GM18909 (cell line): ENCODE data around the gene EBLN2.
"Not testable (repeated sequence)": the region's sequence is repeated elsewhere in the genome, so short reads cannot be mapped to it uniquely, and the experiment has no call there.

Experiments used
- ATAC-seq: cut with Tn5 transposase; IDR thresholded peaks from one replicate; pipeline ENCODE4 v1.9.1; 2021; ENCODE audit warnings: mild to moderate bottlenecking; ENCODE audit not compliant: unreplicated experiment, poor library complexity

The EBLN2 gene

DNA sequence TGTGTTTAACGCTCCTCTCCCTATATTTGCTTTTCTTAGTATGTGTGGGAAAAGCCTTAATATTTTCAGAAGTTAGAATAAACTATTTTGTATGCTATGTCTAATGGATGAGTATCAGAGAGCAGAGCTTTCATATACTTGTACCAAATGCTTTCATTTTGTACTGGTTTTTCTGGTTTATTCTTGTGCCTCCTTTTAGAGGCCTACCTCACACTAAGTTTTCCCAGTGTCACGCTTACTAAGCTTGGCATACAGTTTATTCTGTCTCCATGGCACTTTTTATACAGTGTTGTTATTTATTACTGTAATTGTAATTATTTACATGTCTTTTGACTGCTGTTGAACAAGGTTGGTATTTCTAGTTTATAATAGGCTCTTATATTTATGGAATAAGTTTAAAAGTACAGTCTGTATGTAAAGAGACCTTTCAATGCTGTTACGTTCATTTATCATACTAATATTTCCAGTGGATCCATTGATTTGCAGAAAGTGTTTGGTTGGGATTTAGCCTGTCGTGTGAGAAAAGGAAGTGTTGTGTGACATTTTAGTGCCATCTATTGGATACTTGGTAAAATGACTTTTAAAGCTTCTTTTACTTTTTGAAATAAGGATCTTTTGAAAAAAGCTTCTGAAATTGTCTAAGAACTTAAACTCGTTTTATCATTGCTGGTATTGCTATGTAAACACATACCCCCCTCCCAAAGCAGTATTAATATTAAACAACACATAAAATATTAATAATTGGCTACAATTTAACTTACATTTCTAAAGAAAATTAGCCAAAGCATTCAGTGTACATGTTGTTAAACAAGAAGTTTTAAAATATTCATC lies 5.2 kb upstream of the EBLN2 start:
- no peak for ATAC-seq

DNA sequence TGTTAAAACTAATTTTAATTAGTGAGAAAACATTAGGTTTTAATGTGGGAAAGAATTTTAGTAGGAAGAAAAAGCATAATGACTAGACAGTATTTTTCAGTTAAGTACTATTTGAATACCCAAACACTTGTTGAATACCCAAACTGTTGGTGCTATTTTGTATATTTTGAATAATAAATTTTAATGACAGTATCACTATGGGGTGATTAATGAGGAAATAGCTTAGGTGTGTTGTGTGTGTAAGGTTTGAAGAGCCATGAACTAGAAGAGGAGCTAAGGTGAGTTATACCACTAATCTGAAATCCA lies 4.7 kb upstream of the EBLN2 start:
- no peak for ATAC-seq

DNA sequence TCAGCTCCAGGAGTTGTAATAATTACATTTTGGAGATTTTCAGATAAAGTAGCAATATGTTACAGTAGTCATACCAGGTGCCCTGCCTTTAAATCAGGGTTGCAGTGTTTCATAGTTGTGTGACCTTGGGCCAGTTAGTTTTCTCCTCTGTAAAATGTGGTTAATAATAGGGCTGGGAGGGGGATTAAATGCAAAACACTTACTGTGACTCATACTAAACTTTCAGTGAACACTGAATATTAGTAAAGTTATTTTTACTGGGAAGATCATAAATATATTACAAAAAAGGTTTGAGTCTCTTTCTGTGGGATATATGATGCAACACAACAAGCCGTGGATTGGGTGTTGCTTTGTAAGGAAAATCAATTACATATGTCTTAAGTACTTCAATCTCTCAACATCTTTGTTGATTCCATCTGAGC lies 1.1 kb upstream of the EBLN2 start:
- ATAC-seq, result no peak

DNA sequence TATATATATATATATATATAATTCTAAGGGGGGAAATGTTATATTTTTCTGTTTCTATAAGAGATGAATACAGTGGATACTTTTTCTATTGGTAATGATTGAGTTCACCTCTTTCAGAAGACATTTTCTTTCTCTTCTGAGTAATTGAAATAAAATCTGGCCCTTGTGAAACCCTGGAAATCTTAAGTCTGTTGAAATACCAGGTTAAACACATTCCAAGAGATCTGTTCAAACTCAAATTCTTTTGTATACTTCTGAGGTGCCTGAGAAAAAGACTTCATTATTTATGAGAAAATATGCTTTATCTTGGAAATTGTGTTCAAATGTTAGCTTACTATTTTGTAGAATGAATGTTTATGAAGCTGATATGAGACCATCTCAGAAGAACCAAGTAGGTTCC lies 4.8 kb downstream of the EBLN2 start:
- not testable (repeated sequence) for ATAC-seq

DNA sequence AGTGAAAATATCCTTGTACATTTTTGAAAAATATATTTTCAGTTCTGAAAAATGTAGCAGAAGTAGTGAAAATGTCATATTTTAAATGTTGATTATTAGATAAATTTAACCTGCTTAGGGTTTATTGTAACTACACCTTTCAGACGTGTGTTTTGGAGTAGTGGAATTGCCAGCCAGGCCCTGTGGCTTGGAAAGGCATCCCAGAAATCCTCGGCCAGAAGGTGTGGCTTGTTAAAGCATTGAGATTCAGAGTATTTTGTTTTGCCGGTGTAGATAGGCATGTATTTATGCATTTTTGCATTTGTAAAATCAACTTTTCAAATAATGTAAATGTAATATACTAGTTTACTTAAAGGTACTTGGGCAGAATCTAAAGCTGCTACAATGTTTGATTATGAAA lies 7.0 kb downstream of the EBLN2 start:
- ATAC-seq, result no peak

DNA sequence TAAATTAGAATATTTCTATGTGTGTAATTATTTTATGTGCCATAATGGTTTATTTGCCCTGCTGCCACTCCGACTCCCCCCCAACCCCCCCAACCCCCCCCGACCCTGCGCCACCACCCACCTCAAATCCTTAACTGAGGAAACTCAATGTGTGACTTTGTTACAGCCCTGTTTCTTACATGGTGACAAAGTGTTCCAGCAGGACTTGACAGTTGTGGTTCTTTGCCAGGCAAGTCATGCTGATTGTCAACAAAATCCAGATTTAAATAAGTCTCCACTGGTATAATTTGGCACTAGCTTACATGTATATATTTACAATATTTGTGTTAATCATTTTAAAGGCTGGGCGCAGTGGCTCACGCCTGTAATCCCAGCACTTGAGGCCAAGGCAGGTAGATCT lies 7.7 kb downstream of the EBLN2 start:
- ATAC-seq, result no peak

DNA sequence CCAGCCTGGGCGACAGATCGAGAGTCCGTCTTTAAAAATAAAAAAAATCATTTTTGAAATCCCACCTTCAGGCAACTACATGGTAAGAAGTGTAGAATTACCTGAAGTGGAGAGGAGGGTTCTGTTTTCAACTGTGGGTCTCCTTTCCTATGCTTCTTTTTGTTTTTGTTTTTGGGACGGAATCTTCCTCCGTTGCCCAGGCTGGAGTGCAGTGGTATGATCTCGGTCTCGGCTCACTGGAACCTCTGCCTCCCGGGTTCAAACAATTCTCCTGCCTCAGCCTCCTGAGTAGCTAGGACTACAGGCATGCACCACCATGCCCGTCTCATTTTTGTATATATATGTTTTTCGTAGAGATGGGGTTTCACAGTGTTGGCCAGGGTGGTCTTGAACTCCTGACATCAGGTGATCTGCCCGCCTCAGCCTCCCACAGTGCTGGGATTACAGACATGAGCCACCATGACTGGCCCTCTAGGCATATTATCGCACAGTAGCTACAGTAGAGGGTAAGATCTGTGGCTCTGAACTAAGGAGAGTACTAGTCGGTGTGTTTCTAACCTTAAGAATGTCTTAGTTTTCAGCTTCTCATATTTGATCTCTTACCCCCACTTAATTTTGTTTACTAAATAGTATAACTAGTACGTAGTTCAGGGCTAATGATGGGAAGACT lies 8.5 kb downstream of the EBLN2 start:
- ATAC-seq, result no peak

DNA sequence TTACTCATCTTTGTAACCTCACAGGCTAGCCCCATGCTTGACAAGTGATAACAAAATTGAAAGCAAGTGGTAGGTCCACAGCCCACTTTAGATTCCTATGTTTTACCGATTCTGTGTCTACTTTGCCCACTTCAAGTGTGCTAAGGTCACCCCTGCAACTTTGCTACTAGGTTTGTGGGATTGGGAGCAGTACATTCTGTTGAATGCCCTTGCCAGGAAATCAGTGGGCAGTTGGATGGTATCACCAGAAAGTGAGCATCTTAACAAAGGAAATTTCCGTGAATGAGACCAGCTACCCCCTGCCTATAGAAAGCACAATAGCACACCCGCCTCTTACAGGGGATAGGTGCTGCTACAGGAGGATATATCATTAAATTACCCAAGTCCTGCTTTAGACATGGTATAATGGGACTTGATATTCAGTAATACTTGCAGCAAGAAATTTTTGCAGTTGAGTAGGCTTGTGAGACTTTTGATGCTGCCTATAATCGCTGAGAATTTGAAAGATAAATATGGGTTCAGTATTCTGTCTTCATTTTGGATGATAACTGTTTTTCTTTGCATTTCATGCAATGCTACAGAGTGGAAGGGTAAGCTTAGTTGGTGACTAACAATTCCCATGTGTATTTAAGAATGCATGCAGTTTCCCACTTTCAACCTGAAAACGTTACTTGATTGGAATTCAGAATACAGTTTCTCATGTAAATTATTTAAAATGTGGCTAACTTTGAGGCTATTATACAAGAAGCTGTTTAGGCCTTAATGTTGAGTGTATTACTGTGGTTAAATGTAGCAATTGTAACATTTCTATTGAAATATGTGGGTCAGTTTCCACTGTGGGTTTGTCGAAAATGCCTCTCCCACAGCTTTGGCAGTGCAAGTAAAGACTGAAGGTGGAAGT lies 9.5 kb downstream of the EBLN2 start:
- ATAC-seq, result no peak

DNA sequence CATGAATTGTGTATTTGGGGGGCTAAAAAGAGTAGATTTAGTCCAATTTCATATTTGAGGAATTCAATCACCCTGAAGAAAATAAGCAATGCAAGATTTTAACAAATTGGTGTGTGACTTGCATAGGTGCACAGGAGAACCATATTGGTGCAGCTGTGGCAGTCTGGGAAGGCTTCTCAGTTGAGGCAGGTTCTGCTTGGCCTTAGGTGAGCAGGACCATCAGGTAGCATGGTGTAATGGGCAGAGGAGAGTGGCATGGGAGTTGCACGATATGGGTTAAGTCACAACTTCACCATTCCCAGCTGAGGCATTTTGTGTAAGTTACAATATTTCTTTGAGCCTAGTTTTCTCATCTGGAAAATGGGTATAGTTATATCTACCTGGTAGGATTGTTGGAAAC lies 10.5 kb downstream of the EBLN2 start:
- no peak for ATAC-seq

DNA sequence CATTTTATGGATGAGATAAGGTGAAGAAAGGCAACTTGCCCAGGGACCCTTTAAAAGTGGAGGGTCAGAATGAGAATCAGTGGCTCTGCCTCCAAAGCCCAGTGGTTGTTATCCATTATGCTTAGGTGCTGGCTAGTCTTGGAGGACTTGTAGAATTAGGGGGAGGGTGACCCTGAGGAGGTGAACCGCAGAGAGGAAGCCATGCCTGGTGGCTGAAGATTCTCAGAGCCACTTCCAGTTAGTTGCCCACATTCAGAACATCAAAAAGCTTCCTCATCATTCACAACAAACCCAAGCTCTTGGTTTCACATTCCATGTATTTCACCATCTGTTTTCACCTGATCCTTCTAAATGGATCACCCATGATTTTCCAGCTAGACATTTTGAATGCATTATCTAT lies 11.2 kb downstream of the EBLN2 start:
- ATAC-seq, result no peak

DNA sequence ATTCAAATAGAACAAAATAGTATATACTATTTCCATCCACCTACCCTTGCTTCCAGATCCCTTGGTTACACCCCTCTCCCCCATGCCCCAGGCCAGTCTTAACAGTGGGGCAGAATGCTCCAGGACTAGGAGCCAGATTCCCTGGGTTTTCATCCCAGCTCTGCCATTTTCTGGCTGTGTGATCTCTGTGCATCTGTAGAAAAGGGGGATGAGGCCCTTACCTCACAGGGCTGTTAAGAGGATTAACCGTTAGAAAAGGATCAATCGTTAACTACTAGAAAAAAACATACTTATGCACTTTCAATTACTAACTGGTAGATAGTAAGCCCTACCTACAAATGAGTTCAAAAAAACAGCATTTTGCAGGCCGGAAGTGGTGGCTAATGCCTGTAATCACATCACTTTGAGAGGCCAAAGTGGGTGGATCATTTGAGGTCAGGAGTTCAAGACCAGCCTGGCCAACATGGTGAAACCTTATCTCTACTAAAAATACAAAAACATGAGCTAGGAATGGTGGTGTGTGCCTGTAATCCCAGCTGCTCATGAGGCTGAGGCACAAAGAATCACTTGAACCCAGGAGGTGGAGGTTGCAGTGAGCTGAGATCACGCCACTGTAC lies 11.7 kb downstream of the EBLN2 start:
- no peak for ATAC-seq

DNA sequence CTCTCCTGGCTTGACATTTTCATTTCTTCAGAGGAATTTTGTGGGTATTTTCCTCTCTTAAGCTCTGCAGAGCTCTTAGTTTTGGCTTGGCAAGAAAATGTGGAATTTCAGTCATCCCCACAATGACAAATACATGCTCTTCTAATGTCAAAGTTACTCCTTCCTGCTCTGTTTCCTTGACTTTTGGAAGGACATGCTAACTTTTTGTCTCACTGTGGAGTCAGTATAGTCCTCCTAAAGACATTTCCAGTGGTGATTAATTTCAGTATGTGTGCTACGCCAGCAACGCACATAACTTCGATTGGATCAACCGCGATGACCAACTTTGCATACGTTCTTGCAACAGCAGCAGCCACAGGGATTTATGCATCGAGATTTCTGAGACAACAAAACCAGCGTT lies 13.3 kb downstream of the EBLN2 start:
- no peak for ATAC-seq

DNA sequence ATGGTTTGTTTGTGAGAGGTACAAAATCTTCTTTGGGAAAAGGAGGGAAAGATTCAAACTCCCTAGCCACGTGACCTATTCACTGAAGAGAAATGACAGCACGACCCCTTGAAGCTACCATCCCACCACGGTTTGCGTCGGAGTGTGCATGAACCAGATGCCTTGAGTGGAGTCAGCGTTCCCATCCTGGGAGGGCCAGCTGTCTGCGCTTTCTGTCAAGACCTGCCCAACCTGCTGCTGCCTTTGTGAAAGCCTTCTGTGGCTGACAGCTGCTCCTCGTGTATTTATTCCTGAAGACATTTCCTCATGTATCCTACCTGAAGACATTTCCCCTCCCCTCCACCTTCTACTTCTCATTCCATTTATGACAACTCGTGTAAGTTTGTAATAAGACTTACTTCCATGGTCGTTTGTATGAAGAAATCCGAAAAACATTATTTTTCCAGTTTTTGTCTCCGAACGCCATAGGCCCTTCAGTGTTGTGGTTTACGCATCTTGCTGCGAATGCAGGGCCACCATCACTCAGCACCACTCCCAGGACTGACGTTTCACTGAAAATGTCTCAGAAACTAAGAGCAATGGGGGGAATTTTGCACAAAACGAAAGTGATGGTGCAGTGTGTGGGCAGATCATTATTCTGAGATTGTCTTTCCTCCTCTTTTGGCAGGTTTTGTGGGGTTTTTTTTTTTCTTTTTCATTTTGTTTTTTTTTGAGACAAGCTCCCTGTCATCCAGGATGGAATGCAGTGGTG lies 18.9 kb downstream of the EBLN2 start:
- peak; percentile 66 for ATAC-seq

DNA sequence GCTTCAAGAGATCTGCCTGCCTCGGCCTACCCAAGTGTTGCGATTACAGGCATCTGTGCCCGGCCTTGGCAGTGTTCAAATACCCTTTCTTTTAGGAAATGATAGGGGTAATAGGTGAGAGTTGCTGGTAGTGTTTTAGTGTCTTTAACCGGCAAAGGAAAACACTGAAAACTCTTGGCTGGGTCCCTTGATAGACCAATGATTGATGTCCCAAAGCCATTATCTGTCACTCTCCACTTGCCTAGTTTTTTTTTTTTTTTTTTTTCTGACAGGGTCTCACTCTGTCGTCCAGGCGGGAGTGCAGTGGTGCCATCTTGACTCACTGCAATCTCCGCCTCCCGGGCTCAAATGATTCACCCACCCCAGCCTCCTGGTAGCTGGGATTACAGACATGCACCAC lies 19.7 kb downstream of the EBLN2 start:
- no peak for ATAC-seq

DNA sequence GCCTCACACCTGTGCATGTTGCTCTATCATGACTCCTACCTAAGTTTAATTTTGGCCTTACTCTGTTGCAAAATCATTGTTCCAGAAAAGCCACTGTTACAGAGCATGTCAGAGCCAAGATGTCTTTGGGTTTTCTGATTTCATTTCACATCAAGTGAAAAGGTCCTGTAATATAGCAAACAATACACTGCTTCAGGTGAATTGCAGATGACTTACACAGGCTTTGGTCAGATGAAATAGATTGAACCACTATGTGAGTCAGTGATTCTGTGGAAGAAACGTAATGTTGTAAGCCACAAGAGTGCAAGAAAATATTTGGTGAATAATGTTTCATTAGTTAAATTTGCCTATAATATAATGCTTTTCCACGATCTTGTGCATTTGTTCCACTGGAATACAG lies 22.7 kb downstream of the EBLN2 start:
- no peak for ATAC-seq

DNA sequence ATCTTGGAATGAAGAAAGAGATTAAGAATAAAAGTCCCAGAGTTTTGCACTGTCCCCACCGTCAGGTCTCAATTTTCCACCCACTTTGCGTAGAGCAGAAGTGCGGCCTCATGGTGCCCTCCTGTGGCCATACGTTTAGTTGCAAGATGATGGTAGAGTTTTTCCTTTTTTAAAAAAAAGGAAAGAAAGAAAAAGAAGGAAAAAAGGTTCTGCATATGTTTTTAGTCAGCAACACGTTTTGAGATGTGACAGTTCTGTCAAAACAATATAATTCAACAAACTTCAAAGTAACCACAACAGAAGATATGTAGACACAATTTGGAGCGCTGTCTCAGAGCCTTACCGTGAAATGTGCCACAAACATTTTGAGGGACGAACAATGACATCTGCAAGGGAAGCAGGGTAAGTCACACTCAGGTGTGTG lies 24.6 kb downstream of the EBLN2 start:
- no peak for ATAC-seq

DNA sequence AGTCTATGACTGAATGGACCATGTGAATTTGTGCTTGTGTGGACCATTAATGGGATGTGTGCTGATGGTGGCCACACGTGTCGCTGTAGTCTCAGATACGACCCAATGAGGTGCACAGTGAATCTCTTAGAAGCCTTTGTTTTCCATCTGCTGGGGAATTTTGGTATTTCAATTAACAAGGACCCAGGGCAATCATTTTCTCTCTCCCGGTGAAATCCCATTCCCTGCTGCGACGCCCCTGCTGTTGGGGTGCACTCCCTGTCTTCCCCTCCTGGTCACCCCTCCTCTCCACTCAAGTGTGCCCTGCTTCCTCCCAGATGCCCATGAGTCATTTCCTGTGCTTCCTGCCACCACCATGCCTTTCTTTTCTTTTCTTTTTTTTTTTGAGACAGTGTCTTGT lies 32.7 kb downstream of the EBLN2 start:
- ATAC-seq, result no peak

DNA sequence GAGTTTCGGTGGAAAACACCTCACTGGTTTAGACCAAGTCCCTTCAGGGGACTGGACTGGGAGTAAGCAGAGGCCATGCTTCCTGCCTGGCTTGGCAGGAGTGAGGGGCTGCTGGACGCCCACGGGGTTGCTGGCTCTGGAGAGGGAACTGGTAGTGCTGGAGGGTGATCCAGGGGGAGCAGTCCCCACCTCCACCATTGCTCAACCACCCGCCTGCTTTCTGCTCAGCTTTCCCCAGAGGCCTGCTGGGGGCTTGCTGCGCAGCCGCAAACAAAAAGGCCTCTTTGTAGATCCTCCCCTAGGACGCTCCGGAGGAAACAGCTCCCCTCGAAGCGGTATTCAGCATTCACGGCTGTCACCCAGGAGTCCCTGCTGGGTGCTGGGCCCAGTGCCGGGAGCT lies 33.5 kb downstream of the EBLN2 start:
- ATAC-seq, result no peak

DNA sequence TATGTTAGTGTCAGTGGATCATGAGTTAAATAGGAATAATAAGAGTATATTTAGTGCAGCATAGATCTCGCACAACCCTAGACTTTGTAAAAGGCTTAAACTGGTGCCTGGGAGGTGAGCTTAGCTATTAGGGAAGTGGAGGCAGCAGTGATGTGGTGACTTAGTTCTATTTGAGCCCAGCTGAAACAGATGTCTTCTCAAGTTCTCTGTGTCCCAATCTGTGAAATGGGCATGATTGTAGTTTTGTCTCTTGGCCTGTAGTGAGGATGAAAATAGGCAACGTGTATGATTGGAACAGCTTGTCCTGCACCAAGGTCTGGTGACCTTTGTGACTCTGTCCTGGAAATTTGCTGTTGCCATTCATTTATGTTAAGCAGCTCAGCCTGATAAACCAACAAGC lies 34.7 kb downstream of the EBLN2 start:
- no peak for ATAC-seq

DNA sequence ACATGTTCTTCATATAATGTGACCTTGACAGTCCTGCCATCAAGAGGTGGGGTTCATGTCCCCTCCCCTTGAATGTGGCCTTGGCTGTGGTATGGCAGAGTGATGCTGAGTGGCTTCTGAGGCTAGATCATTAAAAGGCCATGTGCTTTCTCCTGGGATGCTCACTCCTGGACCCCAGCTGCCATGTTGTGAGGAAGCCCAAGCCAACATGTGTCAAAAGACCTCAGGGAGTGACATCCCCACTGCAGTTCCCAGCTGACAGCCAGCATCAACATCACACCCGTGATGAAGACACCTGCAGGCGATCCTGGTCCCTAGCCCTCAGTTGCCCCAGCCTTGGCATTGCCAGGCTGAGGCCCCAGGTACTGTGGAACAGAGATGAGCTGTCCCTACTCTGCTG lies 36.6 kb downstream of the EBLN2 start:
- no peak for ATAC-seq
